ENCODE data around the gene NUDT3.
"Not testable (repeated sequence)": the region's sequence is repeated elsewhere in the genome, so short reads cannot be mapped to it uniquely, and the experiment has no call there.

The NUDT3 gene

DNA sequence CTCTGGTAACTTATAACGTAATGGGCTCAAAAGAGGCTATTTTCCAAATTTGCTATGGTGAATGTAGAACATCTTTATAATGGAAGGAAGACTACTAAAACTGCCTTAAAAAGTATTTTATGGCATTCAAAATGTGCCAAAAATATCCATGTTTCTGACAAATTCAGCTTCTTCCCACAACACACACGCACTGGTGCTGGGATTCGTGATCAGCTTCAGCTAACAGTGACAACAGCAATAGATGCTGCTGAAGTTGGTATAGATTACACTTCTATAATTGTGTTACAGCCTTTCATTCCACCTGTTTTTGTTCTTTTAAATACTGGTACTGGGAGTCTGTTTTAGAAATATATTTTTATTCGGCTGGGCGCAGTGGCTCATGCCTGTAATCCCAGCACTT, 19.0 kb downstream of the NUDT3 start:
- Mint-ChIP-seq H3K36me3 (ENCODE audit: insufficient read depth) (peaks cover 6% of the 10 kb centered on the region), H3K27ac (no peak overlapping the region), H3K27me3 (no peaks in the 10 kb centered on the region), H3K9me3 (no peaks in the 10 kb centered on the region), H3K4me3 (no peak overlapping the region), H3K4me1 (ENCODE audit: low read depth in 2 of 2) (peaks cover 3 to 6% of the 10 kb centered on the region in 2 donors)
- no peak for ATAC-seq (replicated peaks)
- no peak for DNase-seq

DNA sequence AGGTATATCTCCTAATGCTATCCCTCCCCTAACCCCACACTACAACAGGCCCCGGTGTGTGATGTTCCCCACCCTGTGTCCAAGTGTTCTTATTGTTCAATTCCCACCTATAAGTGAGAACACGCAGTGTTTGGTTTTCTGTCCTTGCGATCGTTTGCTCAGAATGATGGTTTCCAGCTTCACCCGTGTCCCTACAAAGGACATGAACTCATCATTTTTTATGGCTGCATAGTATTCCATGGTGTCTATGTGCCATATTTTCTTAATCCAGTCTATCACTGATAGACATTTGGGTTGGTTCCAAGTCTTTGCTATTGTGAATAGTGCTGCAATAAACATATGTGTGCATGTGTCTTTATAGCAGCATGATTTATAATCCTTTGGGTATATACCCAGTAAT, 20.6 kb downstream of the NUDT3 start:
- H3K4me3 Mint-ChIP-seq; ATAC-seq (replicated peaks); H3K27me3 Mint-ChIP-seq; H3K9me3 Mint-ChIP-seq; DNase-seq; H3K4me1 Mint-ChIP-seq (ENCODE audit: low read depth in 2 of 2); H3K27ac Mint-ChIP-seq; H3K36me3 Mint-ChIP-seq (ENCODE audit: insufficient read depth): not testable (repeated sequence)

DNA sequence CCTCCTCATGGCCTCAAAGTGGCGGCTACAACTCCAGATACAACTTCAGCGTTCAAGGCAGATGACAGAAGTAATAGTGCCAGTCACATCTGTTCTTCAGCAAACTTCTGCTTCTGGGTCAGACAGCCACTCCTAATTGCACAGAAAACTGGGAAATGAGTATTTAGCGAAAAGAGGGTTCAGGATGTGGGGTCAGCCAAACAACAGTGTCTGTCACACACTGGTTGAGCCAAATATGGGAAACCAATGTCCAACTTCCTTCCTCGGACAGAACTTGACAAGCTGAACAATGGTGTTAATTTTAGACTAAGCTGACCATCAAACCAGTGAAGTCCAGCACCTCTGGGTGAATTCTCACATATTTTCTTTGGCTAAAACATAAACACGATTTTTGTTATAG, 22.1 kb downstream of the NUDT3 start:
- Mint-ChIP-seq H3K36me3 (ENCODE audit: insufficient read depth) (peaks cover 6% of the 10 kb centered on the region), H3K27me3 (no peaks in the 10 kb centered on the region), H3K9me3 (no peaks in the 10 kb centered on the region), H3K27ac (no peak overlapping the region), H3K4me3 (no peak overlapping the region), H3K4me1 (ENCODE audit: low read depth in 2 of 2) (peaks cover 11% of the 10 kb centered on the region in 2 donors)
- DNase-seq: no peak
- ATAC-seq (replicated peaks): no peak

DNA sequence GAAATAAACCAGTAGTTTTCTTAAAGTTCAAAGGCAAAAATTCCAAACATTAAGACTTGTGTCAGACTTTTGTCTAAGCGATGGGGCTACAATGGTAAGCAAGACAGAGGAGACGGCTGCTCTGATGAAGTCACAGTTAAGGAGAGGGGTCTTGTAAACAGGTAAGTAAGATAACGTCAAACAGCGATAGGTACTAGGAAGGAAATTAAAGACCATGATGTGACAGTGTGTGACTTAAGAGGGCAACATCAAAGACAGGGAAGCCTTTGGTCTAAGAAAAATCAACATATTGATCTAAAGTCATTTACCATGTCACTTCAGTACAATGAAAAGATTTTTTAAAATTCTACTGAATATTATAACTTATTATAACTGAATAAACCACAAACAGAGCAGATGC, 23.1 kb downstream of the NUDT3 start:
- ATAC-seq (replicated peaks): no peak
- H3K4me1 Mint-ChIP-seq (ENCODE audit: low read depth in 2 of 2): peaks cover 11 to 13% of the 10 kb centered on the region in 2 donors
- no peak for DNase-seq
- peaks cover 6% of the 10 kb centered on the region for H3K36me3 Mint-ChIP-seq (ENCODE audit: insufficient read depth)
- H3K27ac Mint-ChIP-seq: no peak overlapping the region
- no peak overlapping the region for H3K4me3 Mint-ChIP-seq
- no peaks in the 10 kb centered on the region for H3K27me3 Mint-ChIP-seq
- H3K9me3 Mint-ChIP-seq: no peaks in the 10 kb centered on the region

DNA sequence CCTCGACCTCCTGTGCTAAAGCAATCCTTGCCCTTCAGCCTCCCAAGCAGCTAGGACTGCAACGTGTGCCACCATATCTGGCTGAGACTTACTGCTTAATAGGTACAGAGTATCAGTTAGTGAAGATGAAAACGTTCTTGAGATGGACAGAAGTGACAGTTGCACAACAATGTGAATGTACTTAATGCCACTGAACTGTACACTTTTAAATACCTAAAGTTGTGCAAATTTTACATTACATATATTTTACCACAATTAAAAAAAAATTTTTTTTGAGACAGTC, 25.9 kb downstream of the NUDT3 start:
- Mint-ChIP-seq H3K36me3 (ENCODE audit: insufficient read depth) (peaks cover 6% of the 10 kb centered on the region), H3K4me3 (no peak overlapping the region), H3K4me1 (ENCODE audit: low read depth in 2 of 2) (peaks cover 25 to 31% of the 10 kb centered on the region in 2 donors), H3K9me3 (no peaks in the 10 kb centered on the region), H3K27ac (no peak overlapping the region), H3K27me3 (no peaks in the 10 kb centered on the region)
- DNase-seq: no peak
- no peak for ATAC-seq (replicated peaks)

DNA sequence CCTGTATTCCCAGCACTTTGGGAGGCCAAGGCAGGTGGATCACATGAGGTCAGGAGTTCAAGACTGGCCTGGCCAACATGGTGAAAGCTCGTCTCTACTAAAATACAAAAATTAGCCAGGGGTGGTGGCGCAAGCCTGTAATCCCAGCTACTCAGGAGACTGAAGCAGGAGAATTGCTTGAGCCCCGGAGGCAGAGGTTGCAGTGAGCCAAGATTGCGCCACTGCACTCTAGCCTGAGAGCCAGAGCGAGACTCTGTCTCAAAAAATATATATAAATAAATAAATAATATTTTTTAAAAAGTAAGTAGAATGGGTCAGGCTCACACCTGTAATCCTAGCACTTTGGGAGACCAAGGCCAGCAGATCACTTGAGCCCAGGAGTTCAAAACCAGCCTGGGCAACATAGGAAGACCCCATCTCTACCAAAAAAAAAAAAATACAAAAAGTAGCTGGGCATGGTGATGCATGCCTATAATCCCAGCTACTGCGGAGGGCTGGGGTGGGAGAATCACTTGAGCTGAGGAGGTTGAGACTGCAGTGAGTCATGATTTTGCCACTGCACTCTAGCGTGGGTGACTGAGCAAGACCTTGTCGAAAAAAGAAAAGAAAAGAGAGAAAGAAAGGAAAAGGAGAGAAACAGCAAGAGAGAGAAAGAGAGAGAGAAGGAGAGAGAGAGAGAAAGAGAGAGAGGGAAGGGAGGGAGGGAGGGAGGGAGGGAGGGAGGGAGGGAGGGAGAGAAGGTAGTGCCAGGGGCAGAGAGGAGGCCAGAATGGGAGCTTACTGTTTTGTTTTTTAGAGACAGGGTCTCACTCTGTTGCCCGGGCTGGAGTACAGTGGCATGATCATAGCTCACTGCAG, 26.5 kb downstream of the NUDT3 start:
- H3K9me3 Mint-ChIP-seq; ATAC-seq (replicated peaks); H3K4me3 Mint-ChIP-seq; H3K36me3 Mint-ChIP-seq (ENCODE audit: insufficient read depth); DNase-seq; H3K27me3 Mint-ChIP-seq: not testable (repeated sequence)
- Mint-ChIP-seq H3K4me1 (ENCODE audit: low read depth in 2 of 2) (peaks cover 23 to 32% of the 10 kb centered on the region in 2 donors), H3K27ac (peak overlapping the region in 1 of 2 donors; percentile 76)

DNA sequence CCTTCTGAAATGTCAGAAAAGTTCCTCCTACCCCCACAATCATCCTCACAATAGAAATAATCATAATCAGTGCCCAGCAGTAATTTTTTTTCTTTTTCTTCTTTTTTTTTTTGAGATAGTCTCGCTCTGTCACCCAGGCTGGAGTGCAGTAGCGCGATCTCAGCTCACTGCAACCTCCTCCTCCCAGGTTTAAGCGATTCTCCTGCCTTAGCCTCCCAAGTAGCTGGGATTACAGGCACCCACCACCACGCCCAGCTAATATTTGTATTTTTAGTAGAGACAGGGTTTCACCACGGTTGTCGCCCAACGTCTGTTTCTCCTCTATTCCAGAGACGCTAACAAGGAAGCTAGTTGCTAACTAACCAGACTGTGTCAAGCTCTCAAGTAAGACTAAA, 28.8 kb downstream of the NUDT3 start:
- peaks cover 23 to 42% of the 10 kb centered on the region in 2 donors for H3K4me1 Mint-ChIP-seq (ENCODE audit: low read depth in 2 of 2)
- not testable (repeated sequence) for DNase-seq; H3K36me3 Mint-ChIP-seq (ENCODE audit: insufficient read depth); H3K27me3 Mint-ChIP-seq; H3K9me3 Mint-ChIP-seq; H3K4me3 Mint-ChIP-seq; ATAC-seq (replicated peaks)
- H3K27ac Mint-ChIP-seq: peak overlapping the region; percentile 32 to 58

DNA sequence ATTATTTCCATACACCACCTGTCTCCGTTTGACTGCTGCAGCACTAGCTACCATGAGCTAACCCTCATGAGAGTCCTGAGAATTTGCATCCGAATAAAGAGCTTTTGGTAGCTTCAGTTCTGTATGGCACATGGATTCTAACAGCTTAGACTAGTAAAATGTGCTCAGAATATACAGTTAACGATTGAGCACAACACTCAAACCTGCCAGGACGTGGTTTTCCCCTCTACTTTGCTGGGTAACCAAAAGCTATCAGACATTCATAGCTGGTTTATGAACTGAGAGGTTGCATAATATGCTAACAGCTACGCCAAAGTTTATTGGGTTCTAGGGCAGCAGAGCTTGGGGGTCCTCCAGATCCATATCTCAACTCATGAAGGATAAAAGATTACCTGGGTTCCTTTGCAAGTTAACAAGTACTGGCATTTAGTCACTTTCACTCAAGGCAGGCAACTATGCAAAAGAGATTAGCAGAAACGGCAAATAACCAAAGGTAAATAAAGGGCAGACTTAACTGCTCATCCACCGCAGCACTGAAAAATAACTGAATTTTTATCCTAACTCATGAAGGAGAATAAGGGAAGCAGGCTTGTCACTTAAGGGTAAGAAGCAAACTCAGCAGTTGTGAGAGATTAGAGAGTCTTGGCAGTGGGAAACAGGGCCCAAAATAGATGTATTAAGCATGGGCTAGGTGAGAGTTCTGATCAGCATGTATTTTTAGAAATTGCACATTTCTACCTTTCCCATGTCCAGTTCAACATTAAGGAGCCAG, 29.4 kb downstream of the NUDT3 start:
- ATAC-seq (replicated peaks) (no peak), DNase-seq (no peak)
- Mint-ChIP-seq H3K27me3 (no peaks in the 10 kb centered on the region), H3K36me3 (ENCODE audit: insufficient read depth) (no peaks in the 10 kb centered on the region), H3K9me3 (no peaks in the 10 kb centered on the region), H3K4me3 (no peak overlapping the region), H3K27ac (peak overlapping the region; percentile 32 to 58), H3K4me1 (ENCODE audit: low read depth in 2 of 2) (peaks cover 23 to 42% of the 10 kb centered on the region in 2 donors)

DNA sequence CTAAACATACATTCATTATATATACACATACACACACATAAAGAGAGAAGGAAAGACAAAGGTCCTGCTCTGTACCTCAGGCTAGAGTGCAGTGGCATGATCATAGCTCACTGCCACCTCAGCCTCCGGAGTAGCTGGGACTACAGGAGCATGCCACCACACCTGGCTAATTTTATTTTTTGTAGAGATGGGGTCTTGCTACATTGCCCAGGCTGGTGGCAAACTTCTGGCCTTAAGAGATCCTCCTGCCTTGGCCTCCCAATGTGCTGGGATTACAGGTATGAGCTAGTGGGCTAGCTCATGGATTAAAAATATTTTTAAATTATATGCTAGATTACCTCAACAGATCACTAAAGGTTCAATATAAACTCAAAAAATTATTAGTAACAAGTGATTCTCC, 30.3 kb downstream of the NUDT3 start:
- ATAC-seq (replicated peaks) (no peak), DNase-seq (no peak)
- Mint-ChIP-seq H3K27ac (no peak overlapping the region), H3K4me1 (ENCODE audit: low read depth in 2 of 2) (peaks cover 23 to 42% of the 10 kb centered on the region in 2 donors), H3K9me3 (no peaks in the 10 kb centered on the region), H3K27me3 (no peaks in the 10 kb centered on the region), H3K36me3 (ENCODE audit: insufficient read depth) (no peaks in the 10 kb centered on the region), H3K4me3 (no peak overlapping the region)

DNA sequence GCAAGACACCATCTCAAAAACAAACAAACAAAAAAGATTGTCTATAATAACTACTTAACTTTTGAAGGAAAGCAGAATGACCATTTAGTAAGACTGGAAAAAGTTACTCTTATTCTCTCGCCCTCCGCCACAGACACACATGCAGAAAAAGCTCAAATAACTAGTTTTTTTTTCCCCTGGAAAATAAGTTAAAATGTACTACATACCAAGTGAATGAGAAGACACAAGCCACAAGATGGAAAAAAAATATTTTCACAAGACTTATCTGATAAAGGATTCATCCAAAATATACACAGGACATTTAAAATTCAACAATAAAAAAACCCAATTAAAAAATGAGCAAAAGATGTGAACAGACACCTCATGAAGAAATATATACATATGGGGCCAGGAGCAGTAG, 31.9 kb downstream of the NUDT3 start:
- Mint-ChIP-seq H3K36me3 (ENCODE audit: insufficient read depth) (no peaks in the 10 kb centered on the region), H3K27me3 (no peaks in the 10 kb centered on the region), H3K9me3 (no peaks in the 10 kb centered on the region), H3K4me1 (ENCODE audit: low read depth in 2 of 2) (peaks cover 20 to 35% of the 10 kb centered on the region in 2 donors), H3K4me3 (no peak overlapping the region), H3K27ac (peak overlapping the region in 1 of 2 donors; percentile 26)
- ATAC-seq (replicated peaks): no peak
- no peak for DNase-seq

DNA sequence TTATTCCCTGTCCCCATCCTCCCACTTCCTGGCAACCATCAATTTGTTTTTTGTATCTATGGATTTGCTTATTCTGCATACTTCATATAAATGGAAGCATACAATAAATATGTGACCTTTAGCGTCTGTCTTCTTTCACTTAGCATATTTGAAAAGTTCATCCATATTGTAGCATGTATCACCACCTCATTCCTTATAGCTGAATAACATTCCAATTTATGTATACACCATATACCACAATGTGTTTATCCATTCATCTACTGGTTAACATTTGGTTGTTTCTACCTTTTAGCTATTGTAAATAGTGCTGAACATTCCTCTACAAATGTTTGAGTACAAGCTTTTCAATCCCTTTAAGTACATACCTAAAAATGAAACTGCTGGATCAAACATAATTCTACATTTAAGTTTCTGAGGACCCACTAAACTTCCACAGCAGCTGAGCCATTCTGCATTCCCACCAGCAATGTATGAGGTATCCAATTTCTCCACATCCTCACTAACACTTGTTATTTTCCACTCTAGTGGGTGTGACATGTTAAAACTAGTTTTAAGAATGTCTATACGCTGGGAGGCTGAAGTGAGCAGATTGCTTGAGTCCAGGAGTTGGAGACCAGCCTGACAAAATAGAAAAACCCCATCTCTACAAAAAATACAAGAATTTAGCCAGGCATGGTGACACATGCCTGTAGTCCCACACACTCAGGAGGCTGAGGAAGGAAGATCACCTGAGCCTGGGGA, 32.9 kb downstream of the NUDT3 start:
- DNase-seq: no peak

DNA sequence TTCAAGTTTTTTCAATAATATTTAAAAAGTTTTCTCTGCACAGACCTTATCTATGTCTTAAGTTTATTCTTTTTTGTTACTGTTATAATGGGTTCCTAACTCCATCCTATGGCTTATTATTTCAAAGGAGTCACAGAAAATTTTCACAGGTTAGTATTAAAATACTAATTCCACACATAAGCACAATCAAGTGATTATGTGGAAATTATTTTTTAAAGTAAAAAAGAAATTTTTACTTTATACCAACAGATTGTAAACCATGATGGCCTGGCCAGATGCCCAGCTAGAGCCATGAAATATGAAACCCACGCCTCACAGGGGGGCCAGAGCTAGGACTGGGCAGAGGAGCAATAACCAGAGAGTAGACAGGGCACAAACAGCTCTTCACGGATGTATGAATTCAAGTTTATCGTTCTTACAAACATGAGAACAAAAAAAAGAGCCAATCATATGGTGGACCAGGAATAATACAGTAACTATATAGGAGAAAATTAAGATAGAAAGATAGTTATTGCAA, 34.0 kb downstream of the NUDT3 start:
- H3K9me3 Mint-ChIP-seq: no peaks in the 10 kb centered on the region

More for the DNA sequence above, 32.9 kb downstream of the NUDT3 start:
- peaks cover 20 to 35% of the 10 kb centered on the region in 2 donors for H3K4me1 Mint-ChIP-seq (ENCODE audit: low read depth in 2 of 2)
- no peak overlapping the region for H3K4me3 Mint-ChIP-seq
- no peak for ATAC-seq (replicated peaks)
- H3K27ac Mint-ChIP-seq: peak overlapping the region in 1 of 2 donors; percentile 62
- no peaks in the 10 kb centered on the region for H3K9me3 Mint-ChIP-seq
- no peaks in the 10 kb centered on the region for H3K27me3 Mint-ChIP-seq
- H3K36me3 Mint-ChIP-seq (ENCODE audit: insufficient read depth): no peaks in the 10 kb centered on the region

DNA sequence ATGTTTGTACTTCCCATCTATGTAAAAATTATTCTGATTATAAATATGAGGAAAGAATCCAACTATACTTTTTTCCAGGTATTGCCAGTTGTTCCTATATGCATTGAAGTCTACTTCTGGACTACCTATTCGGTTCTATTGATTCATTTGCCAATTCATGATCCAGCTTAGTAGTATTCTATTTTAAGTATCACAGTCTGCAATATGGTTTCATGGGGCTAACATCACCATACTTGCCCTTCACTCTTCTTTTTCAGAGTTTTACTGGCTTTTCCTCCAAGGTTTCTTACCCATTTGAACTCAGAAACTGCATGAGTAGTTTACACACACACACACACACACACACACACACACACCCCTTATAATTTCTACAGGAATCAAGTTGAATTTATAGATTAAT, 34.5 kb downstream of the NUDT3 start:
- no peak for ATAC-seq (replicated peaks)
- Mint-ChIP-seq H3K36me3 (ENCODE audit: insufficient read depth) (no peaks in the 10 kb centered on the region), H3K27me3 (no peaks in the 10 kb centered on the region), H3K9me3 (no peaks in the 10 kb centered on the region), H3K27ac (no peak overlapping the region), H3K4me1 (ENCODE audit: low read depth in 2 of 2) (peaks cover 11 to 19% of the 10 kb centered on the region in 2 donors), H3K4me3 (no peak overlapping the region)
- DNase-seq: no peak

More for the DNA sequence above, 34.0 kb downstream of the NUDT3 start:
- ATAC-seq (replicated peaks) (no peak), DNase-seq (no peak)
- no peaks in the 10 kb centered on the region for H3K27me3 Mint-ChIP-seq
- peaks cover 15 to 23% of the 10 kb centered on the region in 2 donors for H3K4me1 Mint-ChIP-seq (ENCODE audit: low read depth in 2 of 2)
- no peaks in the 10 kb centered on the region for H3K36me3 Mint-ChIP-seq (ENCODE audit: insufficient read depth)
- no peak overlapping the region for H3K27ac Mint-ChIP-seq
- H3K4me3 Mint-ChIP-seq: no peak overlapping the region

All from effector memory CD8-positive, alpha-beta T cell (primary cell).